Osteocyte (in vitro differentiated cells): Measurements from ENCODE around the gene MIEF1. TPM values are rescaled to one million over a fixed set of nuclear protein-coding genes. Genes with fewer than 3 reads are reported as not detected.
A peak's percentile ranks its signal among the peaks of the same experiment; 100 is the strongest.

Experiments
- DNase-seq: peaks from one replicate; pipeline ENCODE4 v3.0.0; 2021; ENCODE audit warnings: mixed read lengths; ENCODE audit not compliant: unreplicated experiment; ENCODE audit errors: extremely low spot score
- H3K27ac Mint-ChIP-seq: one replicate; pipeline ENCODE4 v1.8.0; 2021; ENCODE audit warnings: mild to moderate bottlenecking, mixed read lengths; ENCODE audit not compliant: unreplicated experiment
- H3K27me3 Mint-ChIP-seq: one replicate; pipeline ENCODE4 v1.8.0; 2021; ENCODE audit warnings: mixed read lengths; ENCODE audit not compliant: unreplicated experiment
- H3K36me3 Mint-ChIP-seq: one replicate; pipeline ENCODE4 v1.8.0; 2021; ENCODE audit warnings: mixed read lengths; ENCODE audit not compliant: unreplicated experiment
- H3K4me1 Mint-ChIP-seq: one replicate; pipeline ENCODE4 v1.8.0; 2021; ENCODE audit warnings: mixed read lengths; ENCODE audit not compliant: unreplicated experiment
- H3K4me3 Mint-ChIP-seq: one replicate; pipeline ENCODE4 v1.8.0; 2021; ENCODE audit warnings: mild to moderate bottlenecking, moderate library complexity, mixed read lengths; ENCODE audit not compliant: unreplicated experiment
- H3K9me3 Mint-ChIP-seq: one replicate; pipeline ENCODE4 v1.8.0; 2021; ENCODE audit warnings: mixed read lengths; ENCODE audit not compliant: unreplicated experiment
- CTCF ChIP-seq: fragments of 200-600 bp; sonication (generic); IDR thresholded peaks from 2 replicates; pipeline ENCODE4 v1.5.0; 2021; ENCODE audit warnings: antibody characterized with exemption, mild to moderate bottlenecking, moderate library complexity
- total RNA-seq: library from RNA; stranded (reverse); gene quantifications from 2 replicates; pipeline ENCODE4 v1.2.1, GENCODE V29; 2021

The MIEF1 gene
- total RNA-seq, 1 donor from 2014 or later: 25.8 TPM

GRCh38 chr22:39494471-39495120, 7.5 kb upstream of the MIEF1 start:
- DNase-seq: no peak
- no peaks in the 10 kb centered on the region for H3K36me3 Mint-ChIP-seq
- H3K4me1 Mint-ChIP-seq: peaks cover 12% of the 10 kb centered on the region
- no peaks in the 10 kb centered on the region for H3K9me3 Mint-ChIP-seq
- no peak for TF ChIP-seq CTCF
- H3K27me3 Mint-ChIP-seq: no peaks in the 10 kb centered on the region
- no peak overlapping the region for H3K4me3 Mint-ChIP-seq
- H3K27ac Mint-ChIP-seq: no peak overlapping the region

GRCh38 chr22:39496131-39496838, 5.8 kb upstream of the MIEF1 start:
- no peak overlapping the region for H3K4me3 Mint-ChIP-seq
- DNase-seq: no peak
- no peaks in the 10 kb centered on the region for H3K27me3 Mint-ChIP-seq
- no peaks in the 10 kb centered on the region for H3K36me3 Mint-ChIP-seq
- H3K4me1 Mint-ChIP-seq: peaks cover 11% of the 10 kb centered on the region
- no peaks in the 10 kb centered on the region for H3K9me3 Mint-ChIP-seq
- peak; percentile 79 for TF ChIP-seq CTCF
- peak overlapping the region; percentile 38 for H3K27ac Mint-ChIP-seq

GRCh38 chr22:39497429-39497828, 4.7 kb upstream of the MIEF1 start:
- DNase-seq: no peak
- Mint-ChIP-seq H3K9me3 (no peaks in the 10 kb centered on the region), H3K4me1 (peaks cover 18% of the 10 kb centered on the region), H3K4me3 (no peak overlapping the region), H3K36me3 (no peaks in the 10 kb centered on the region), H3K27ac (no peak overlapping the region), H3K27me3 (no peaks in the 10 kb centered on the region)
- no peak for TF ChIP-seq CTCF

GRCh38 chr22:39498368-39498767, 3.7 kb upstream of the MIEF1 start:
- H3K4me1 Mint-ChIP-seq: peaks cover 23% of the 10 kb centered on the region

More at GRCh38 chr22:39498368-39498767, 3.7 kb upstream of the MIEF1 start:
- Mint-ChIP-seq H3K27me3 (no peaks in the 10 kb centered on the region), H3K4me3 (no peak overlapping the region), H3K36me3 (no peaks in the 10 kb centered on the region), H3K27ac (no peak overlapping the region), H3K9me3 (no peaks in the 10 kb centered on the region)
- no peak for DNase-seq
- no peak for TF ChIP-seq CTCF
